Activated naive CD4-positive, alpha-beta T cell treated with anti-CD3 and anti-CD28 coated beads, Interleukin-2, amount 50 U/mL, for 16 hours (primary cell): ENCODE data around the gene SETBP1.
"Not testable (repeated sequence)": the region's sequence is repeated elsewhere in the genome, so short reads cannot be mapped to it uniquely, and the experiment has no call there.

Experiments used
- DNase-seq: peaks from one replicate; pipeline ENCODE4 v3.0.0-alpha.2; 2020

The SETBP1 gene

GRCh38 chr18:44796429-44797428 is 116.0 kb downstream of the SETBP1 start:
- DNase-seq, result no peak

DNA sequence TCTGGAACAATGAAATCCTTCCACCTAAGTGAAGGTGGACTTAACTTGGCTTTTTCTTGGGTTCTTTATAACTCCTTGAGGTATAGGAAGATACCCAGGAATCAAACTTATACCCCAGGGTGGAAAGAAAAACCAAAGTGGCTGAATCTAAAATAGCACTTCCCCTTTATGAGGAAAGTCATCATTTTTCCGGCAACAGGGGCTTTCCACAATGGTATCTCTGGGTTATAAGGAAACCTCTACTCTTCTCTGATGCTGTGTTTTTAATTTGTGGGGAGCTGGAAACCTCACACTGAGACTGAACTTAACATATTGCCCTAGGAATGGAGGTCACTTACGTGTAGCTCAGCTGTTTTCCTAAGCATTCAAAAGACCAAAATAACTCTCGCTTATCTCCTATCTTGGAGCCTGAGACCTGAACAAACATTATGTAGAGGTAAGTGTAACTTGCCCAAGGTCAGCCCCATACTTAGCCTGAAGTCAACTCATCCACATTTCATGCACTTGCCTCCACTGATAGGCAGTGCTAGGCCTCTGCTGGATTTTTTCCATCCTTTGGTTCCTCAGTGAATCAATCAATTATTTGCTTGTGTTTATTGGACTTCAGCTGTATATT is 117.9 kb downstream of the SETBP1 start:
- DNase-seq, result no peak

GRCh38 chr18:44799382-44799906 is 118.8 kb downstream of the SETBP1 start:
- no peak for DNase-seq

GRCh38 chr18:44799907-44800421 is 119.3 kb downstream of the SETBP1 start:
- no peak for DNase-seq

GRCh38 chr18:44800766-44801165 is 120.1 kb downstream of the SETBP1 start:
- DNase-seq, result not testable (repeated sequence)

- DNase-seq, result no peak
Observed at GRCh38 chr18:44801781-44802180, 121.1 kb downstream of the SETBP1 start.

- DNase-seq, result no peak
Observed at GRCh38 chr18:44802508-44802907, 121.8 kb downstream of the SETBP1 start.

GRCh38 chr18:44803019-44803650 is 122.4 kb downstream of the SETBP1 start:
- no peak for DNase-seq

DNA sequence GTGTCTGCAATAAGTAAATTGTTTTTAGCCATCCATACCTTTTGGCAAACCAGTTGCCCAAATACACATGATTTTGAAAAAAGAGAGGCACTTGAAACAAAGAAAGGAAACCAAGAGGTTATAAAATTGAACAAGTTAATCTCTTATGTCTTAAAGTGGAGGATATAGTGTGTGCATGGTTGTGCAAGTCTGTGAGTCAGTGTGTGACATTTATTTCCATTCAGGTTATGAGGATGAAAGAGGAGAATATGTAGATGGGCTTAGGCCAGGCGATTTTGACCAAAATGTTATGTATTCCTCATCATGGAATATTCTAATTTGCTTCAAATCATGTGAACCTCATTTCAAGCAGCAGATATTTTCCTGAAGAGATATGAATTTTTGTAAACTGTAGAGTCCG is 123.3 kb downstream of the SETBP1 start:
- no peak for DNase-seq

GRCh38 chr18:44805176-44805575 is 124.5 kb downstream of the SETBP1 start:
- DNase-seq, result no peak

DNA sequence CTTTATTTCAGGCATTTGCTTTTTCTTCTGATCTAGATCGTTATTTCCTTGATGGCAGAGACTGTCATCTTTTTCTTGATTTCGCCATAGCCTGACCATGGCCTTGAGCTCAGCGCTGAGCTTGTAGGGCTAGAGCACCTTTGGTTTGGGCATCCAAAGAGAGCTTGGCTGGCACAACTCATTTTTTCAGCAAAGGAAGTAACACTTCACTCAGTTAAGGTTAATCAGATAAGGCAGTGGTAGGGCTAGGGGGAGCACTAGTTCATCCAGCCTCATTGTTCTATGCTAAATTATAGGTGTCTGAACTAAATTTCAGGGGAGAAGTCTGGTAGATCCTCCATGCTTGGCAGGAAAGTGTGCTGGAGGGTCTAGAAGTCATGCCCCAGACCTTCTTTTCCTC is 125.0 kb downstream of the SETBP1 start:
- no peak for DNase-seq

DNA sequence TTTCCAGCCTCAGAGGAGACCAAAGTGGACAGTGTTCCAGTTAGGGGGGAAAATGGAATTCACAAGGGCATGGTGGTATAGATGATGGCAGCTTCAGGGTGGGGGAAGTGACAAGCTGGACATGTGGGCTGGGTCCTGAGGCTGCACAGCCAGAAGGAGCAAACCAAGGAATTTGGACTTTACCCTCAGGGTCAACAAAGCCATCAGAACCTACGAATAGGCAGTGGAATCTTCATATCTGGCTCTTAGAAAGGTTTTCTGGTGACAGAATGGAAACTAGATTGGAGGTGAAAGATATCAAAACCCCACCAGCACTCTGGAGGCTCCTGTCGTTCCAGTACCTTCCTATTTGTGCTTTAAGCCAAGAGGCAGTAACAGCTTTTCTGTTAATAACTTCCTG is 127.1 kb downstream of the SETBP1 start:
- DNase-seq, result no peak

DNA sequence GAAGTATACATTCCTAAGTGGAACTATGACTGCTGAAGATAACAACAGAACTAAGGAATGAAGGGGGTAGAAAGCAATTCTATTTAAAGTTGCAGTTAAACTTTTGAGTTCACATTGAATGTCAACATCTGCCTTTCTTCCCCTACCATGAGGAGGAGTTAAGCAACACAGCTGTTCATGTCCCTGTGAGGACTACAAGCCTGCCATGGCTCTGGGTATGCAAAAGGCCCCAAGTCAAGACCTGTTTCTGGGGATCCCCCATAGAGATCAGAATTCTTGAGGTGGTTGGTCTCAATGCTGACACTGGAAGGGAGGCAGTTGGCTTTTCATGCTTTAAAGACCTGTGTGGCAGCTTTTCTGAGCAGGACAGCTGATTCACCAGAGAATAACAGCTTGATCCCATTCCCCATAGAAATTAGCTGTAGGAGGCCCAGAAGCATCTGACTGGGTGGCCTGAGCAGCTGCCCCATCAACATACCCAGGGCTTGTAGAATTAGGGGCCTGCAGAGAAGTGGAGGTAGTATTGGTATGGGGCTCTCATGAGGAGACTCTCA is 131.0 kb downstream of the SETBP1 start:
- DNase-seq, result no peak

DNA sequence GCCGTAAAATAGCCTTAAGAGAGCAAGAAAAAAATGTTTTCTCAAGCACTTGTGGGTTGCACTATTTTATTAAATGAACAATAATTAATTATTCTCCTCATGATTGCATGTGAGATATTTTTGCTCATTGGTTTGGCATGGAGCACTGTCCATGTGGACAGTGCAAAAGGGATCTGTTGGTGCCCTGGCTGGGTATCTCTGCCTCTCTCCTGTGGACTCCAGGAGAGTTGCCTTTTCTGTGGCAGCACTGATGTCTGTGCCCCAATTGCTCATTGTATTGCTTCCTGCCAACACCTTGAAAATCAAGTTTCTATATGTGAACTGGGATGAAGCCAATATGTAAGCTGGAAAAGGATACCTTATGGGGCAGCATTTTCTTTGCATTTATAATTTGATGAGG is 131.7 kb downstream of the SETBP1 start:
- no peak for DNase-seq

DNA sequence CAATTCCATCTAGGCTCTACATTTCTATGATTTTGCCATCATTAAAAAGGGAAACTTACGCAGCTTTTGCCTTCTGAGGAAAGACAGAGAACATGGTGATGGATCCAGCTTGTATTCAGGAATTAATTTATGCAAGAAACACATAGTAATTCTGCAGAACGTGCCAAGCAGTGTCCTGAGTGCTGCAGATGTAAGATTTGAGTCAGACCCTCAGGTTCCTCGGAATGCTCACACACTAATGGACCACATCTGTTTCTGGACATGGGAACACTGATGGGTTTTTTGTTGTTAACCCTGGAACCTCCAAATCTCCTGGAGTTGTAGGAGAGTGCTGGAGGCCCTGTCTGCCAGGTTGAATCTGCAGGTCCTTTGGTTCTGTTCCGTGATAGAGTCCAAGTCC is 132.9 kb downstream of the SETBP1 start:
- DNase-seq, result no peak

- DNase-seq, result no peak
Observed at GRCh38 chr18:44815108-44815507, 134.4 kb downstream of the SETBP1 start.

DNA sequence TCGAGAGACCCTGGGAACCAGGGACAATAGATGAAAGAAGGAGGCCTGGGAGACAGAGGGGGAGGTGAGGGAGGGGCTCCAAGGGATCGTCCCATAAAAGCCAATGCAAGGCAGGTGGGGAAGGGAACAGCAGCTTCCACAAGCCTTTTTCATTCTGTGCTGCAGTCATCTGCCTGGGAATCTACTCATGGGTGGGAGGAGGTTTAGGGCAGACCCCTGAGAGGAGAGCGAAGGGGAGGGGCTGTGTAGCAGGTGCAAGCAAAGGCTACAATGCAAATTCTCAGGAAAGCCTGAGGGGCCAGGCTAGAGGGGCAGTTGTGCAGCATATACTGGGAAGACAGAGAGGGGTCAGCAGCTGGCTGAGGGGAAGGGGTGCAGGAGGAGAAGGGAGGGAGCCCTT is 135.4 kb downstream of the SETBP1 start:
- no peak for DNase-seq

DNA sequence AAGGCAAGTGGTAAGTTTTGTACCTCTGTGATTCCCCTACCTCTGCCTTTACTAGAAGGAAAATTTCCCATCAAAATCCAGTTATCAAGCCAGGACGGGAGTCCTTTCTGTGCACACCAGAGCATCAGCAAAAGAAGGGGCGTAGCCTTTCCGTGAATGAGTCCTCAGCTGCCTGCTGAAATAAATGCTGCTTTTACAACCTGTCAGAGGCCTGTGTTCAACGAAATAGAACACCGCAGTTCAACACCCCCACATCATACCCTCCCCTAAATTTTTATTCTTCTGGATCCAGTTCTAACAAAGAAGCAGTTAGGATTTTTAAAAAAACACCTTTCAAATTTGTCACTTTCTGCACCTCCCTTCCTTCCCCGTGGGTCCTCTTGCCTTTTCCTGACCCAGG is 135.8 kb downstream of the SETBP1 start:
- DNase-seq, result no peak

GRCh38 chr18:44817831-44818473 is 137.3 kb downstream of the SETBP1 start:
- no peak for DNase-seq

- DNase-seq, result no peak
Observed at GRCh38 chr18:44818668-44819403, 138.1 kb downstream of the SETBP1 start.

- no peak for DNase-seq
Observed at GRCh38 chr18:44819944-44820510, 139.3 kb downstream of the SETBP1 start.
